GM10248 (cell line): Measurements from ENCODE around the gene PSMD13.

ENCODE experiments used
- CTCF ChIA-PET: fragments of 300-600 bp; sonication (Branson Sonifier 250); formaldehyde crosslinking; extraction: SDS; loops from one replicate; lab custom pipeline; 2021; ENCODE audit warnings: antibody characterized with exemption; lab: Yijun Ruan, JAX
- POLR2A ChIA-PET: fragments of 350-650 bp; sonication (Branson Sonifier 250); formaldehyde crosslinking; extraction: SDS; loops from one replicate; lab custom pipeline; 2020; ENCODE audit warnings: antibody characterized with exemption; lab: Yijun Ruan, JAX
- DNase-seq: peaks from one replicate; pipeline ENCODE4 v3.0.0; 2012; ENCODE audit errors: extremely low spot score
- CTCF ChIP-seq: IDR thresholded peaks from 2 replicates; pipeline ENCODE4 v1.5.1; 2012; ENCODE audit warnings: mild to moderate bottlenecking, low read depth; ENCODE audit errors: extremely low read depth, missing control alignments, control extremely low read depth

PSMD13 gene

DNA sequence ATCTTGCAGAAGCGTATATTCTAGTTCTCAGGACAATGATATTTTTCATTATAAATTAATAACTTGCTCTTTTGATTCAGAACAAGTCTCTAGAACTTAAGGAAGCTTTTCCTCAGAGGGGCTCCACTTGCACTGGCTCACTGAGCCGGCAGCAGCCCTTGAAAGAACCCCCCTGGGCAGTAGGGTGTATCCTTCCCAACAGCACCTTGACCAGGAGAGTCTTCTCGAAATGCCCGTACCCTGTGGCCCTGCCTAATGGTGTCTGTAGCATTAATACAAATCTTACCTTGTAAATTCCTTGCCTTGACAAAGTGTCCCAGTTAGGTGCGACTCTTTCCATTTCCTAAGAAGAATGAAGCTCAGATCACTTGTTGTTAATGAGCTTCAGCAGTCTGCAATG is 13.5 kb downstream of the PSMD13 start:
- no peak for TF ChIP-seq CTCF
- ChIA-PET CTCF (interaction anchor here (0.6 to 4.3 kb wide), 41 partner anchors 10 to 269 kb away, joined by 3 to 85 read pairs (median 7); partner anchors contain the start of genes BET1L, IFITM5, PSMD13 and RIC8A), POLR2A (no interaction called here)
- no peak for DNase-seq

DNA sequence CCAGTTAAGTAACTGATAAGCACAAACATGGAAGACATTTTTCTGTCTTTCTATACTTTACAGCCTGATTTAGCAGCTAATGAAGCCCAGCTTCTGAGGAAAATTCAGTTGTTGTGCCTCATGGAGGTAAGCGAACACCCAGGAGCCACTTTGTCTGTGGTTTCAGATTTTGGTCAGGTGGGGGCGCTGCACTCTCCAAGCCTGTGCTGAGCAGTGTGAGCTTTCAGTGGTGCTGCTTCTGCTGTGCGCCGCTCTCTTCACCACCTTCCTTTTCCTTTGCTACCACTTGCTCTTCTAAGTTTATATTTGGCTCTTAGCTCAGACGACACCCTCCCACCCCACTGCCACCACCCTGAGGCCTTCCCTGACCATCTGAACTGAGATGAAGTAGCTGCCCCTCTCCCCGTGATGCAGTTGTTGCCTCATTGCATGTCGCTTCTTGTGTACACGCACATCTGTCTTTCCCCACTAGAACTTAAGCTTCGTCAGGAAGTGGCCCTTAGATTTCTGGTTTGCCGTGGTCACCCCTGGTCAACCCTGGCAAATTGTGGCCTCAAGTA is 14.0 kb downstream of the PSMD13 start:
- peak; percentile 60 for DNase-seq
- TF ChIP-seq CTCF: peak; percentile 63
- ChIA-PET CTCF (interaction anchor here (0.6 to 4.3 kb wide), 50 partner anchors 10 to 269 kb away, joined by 3 to 85 read pairs (median 6); partner anchors contain the start of genes BET1L, IFITM5, PSMD13 and RIC8A), POLR2A (no interaction called here)

DNA sequence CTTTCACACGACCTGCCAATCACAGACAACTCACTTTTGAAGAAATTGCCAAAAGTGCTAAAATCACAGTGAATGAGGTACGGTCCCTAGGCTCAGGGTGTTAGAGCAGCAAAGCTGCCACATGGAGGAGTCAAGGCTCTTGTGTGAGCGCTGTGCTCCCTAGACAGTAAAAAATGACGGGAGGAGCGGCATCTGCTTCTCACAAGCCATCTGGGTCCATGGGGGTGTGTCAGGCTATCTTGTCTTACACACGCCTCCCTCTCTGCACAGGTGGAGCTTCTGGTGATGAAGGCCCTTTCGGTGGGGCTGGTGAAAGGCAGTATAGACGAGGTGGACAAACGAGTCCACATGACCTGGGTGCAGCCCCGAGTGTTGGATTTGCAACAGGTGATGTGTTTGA is 14.8 kb downstream of the PSMD13 start:
- POLR2A ChIA-PET: no interaction called here
- TF ChIP-seq CTCF: no peak
- CTCF ChIA-PET: interaction anchor here (0.7 to 4.3 kb wide), 40 partner anchors 9 to 220 kb away, joined by 3 to 85 read pairs (median 7); partner anchors contain the start of genes BET1L, IFITM5, PSMD13 and RIC8A
- DNase-seq: no peak

DNA sequence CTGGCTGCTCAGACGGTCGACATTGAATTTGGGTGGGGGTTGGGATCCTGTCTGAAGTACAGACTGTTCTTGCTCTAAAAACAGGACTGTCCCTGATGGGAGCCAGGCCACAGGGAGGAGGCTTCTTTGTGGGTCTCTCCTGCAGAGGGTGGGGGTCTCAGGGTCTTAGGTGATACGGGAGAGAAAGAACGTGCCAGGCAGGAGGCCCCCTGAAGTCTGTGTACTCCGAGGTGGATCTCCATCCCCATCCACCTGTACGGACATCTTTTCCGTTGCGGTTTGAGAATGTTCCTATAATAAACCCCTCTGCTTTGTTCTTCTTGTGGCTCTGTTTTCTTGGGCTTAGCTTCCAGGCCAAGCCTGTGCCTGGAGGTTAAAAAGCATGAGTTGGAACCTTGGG is 15.9 kb downstream of the PSMD13 start:
- ChIA-PET CTCF (interaction anchor here (1.5 to 2.5 kb wide), 5 partner anchors 23 to 111 kb away, joined by 3 to 14 read pairs (median 10); no protein-coding TSS in a partner anchor), POLR2A (no interaction called here)
- DNase-seq: no peak
- TF ChIP-seq CTCF: no peak

DNA sequence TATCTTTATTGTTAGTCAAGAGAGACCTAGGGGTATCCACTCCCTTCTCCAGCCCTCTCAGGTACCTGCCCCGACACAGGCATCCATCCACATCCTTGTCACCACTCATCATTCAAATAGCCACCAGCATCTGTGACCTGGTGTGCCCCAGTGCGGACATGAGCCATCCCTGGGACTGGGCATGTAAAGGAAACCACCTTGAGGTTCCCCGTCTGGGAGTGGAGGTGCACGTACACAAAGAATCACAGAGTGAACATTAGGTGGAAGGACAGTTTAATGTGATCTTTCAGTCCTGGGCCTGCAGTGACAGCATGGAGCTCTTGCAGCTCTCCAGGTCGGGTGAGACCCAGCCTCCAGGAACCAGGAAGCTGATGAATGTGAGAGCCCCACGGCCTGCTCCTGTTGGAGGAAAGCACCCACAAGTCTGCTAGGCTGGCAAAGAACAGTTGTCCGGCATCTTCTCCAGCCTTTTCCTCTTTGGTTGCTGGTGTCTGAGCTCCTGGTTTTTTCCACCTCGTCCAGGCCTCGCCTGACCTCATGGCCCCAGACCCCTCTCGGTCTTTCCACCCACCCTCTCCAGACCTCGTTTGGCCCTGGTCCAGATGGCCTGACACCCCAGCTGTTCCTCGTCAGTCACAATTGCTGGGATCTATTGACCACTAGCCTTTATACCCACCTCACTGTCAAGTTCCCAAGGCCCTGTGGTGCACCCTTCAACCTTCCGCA is 16.5 kb downstream of the PSMD13 start:
- POLR2A ChIA-PET: no interaction called here
- TF ChIP-seq CTCF: no peak
- CTCF ChIA-PET: interaction anchor here (1.5 to 2.0 kb wide), 3 partner anchors 29 to 110 kb away, joined by 3 to 12 read pairs (median 4); no protein-coding TSS in a partner anchor
- DNase-seq: no peak

DNA sequence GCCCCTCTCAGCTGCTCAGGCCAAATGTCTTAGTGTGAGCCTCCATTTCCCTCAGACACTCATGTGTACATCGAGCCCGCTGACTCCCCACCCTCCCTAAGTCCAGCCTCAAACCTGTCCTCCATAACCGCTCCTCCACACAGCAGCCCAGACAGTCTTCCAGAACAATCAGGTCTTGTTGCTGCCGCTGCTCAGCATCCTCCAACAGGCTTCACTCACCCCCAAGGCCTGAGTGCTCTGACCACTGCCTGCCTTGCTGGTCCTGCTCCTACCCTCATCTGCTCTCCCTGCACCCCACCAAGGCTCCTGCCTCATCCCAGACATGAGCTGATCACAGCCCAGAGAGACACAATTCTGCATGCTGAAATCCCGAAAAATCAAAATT is 17.1 kb downstream of the PSMD13 start:
- no peak for DNase-seq
- CTCF ChIA-PET: interaction anchor here (1.5 to 2.0 kb wide), 2 partner anchors 28 to 110 kb away, joined by 3 to 12 read pairs; no protein-coding TSS in a partner anchor
- TF ChIP-seq CTCF: no peak
- POLR2A ChIA-PET: no interaction called here
